Measurements from ENCODE around the gene TBX1.

The TBX1 gene

GRCh38 chr22:19802001-19802893 is 41.7 kb downstream of the TBX1 start:
- no peak for DNase-seq

- DNase-seq = no peak
Measured at GRCh38 chr22:19802894-19803735, 42.5 kb downstream of the TBX1 start.

- DNase-seq = no peak
Measured at GRCh38 chr22:19803736-19804267, 43.2 kb downstream of the TBX1 start.

GRCh38 chr22:19805821-19806212 is 45.2 kb downstream of the TBX1 start:
- no peak for DNase-seq

- DNase-seq = peak; percentile 91
Measured at GRCh38 chr22:19806213-19807160, 45.9 kb downstream of the TBX1 start.

- DNase-seq = no peak
Measured at GRCh38 chr22:19807161-19807913, 46.8 kb downstream of the TBX1 start.

- DNase-seq = no peak
Measured at GRCh38 chr22:19807914-19808872, 47.6 kb downstream of the TBX1 start.

- no peak for DNase-seq
Measured at GRCh38 chr22:19808873-19809478, 48.4 kb downstream of the TBX1 start.

- DNase-seq = no peak
Measured at GRCh38 chr22:19809741-19810140, 49.2 kb downstream of the TBX1 start.

GRCh38 chr22:19810381-19811201 is 50.0 kb downstream of the TBX1 start:
- no peak for DNase-seq

GRCh38 chr22:19811211-19811621 is 50.6 kb downstream of the TBX1 start:
- no peak for DNase-seq

- no peak for DNase-seq
Measured at GRCh38 chr22:19811811-19812771, 51.5 kb downstream of the TBX1 start.

GRCh38 chr22:19812910-19813309 is 52.3 kb downstream of the TBX1 start:
- DNase-seq = no peak

- DNase-seq = no peak
Measured at GRCh38 chr22:19814428-19814827, 53.9 kb downstream of the TBX1 start.

GRCh38 chr22:19815093-19815822 is 54.7 kb downstream of the TBX1 start:
- no peak for DNase-seq

GRCh38 chr22:19815823-19816290 is 55.3 kb downstream of the TBX1 start:
- no peak for DNase-seq

Measured in NCI-H524 treated with DMSO at 0.1 percent for 48 hours (cell line).